HG03108 (cell line): Measurements from ENCODE around the gene C20orf96.
"Not testable (repeated sequence)": the region's sequence is repeated elsewhere in the genome, so short reads cannot be mapped to it uniquely, and the experiment has no call there.

Experiments
- ATAC-seq: cut with Tn5 transposase; IDR thresholded peaks from one replicate; pipeline ENCODE4 v1.9.1; 2021; ENCODE audit warnings: moderate library complexity; ENCODE audit not compliant: unreplicated experiment

Gene C20orf96

GRCh38 chr20:242905-243304 is 47.6 kb downstream of the C20orf96 start:
- ATAC-seq: no peak

- ATAC-seq: no peak
These were observed 52.6 kb downstream of the C20orf96 start for GRCh38 chr20:237929-238328.

GRCh38 chr20:237489-237888 is 53.1 kb downstream of the C20orf96 start:
- ATAC-seq: no peak

DNA sequence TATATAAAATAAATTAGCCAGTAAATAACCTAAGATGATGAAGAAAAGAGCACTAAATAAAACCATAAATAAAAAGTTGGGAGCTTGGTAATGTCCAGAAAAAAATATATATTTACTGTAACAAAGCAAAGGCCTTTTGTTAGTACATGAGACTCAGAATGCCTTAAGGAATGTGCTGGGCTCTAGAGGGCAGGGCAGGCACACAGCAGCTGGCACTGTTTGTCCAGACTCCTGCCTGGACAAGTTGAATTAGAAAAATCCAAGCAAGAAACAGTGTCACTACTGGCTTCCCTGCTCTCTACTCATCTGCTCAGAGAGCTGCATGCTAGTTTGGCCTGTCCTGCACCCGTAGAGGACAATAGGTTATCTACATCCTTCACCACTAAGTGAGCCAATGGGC is 54.7 kb downstream of the C20orf96 start:
- ATAC-seq: no peak

DNA sequence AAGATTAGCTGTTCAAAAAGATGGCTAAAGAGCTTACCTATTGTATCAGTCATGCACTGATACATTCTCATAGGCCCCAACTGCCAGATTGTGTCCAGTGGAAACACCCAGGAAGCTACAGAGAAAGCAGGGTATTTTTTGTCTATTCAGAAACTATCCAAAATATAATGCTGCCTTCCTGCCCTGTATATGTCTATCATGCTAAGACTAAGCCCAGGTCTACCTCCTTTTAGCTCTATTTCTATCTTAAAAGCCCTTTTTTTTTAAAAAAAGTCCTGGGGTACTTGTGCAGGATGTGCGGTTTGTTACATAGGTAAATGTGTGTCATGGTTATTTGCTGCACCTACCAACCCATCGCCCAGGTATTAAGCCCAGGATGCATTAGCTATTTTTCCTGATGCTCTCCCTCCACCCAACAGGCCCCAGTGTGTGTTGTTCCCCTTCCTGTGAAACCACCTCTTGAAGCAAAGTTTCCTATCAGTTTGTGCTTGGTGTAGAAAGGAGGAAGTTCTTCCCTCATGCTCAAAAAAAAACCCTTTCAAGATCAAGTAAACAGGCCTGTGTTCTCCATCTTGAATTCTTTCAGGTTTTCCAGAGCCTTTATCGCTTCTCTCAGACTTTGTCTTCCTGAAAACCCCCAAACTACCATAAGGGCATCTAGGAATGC is 63.0 kb downstream of the C20orf96 start:
- no peak for ATAC-seq

GRCh38 chr20:226958-227357 is 63.6 kb downstream of the C20orf96 start, which contains the start of gene DEFB129:
Gene DEFB129 (plus strand): TSS chr20:227258. CDS start chr20:227289, 31 bp downstream.
- no peak for ATAC-seq

GRCh38 chr20:225879-226278 is 64.7 kb downstream of the C20orf96 start:
- ATAC-seq: not testable (repeated sequence)

DNA sequence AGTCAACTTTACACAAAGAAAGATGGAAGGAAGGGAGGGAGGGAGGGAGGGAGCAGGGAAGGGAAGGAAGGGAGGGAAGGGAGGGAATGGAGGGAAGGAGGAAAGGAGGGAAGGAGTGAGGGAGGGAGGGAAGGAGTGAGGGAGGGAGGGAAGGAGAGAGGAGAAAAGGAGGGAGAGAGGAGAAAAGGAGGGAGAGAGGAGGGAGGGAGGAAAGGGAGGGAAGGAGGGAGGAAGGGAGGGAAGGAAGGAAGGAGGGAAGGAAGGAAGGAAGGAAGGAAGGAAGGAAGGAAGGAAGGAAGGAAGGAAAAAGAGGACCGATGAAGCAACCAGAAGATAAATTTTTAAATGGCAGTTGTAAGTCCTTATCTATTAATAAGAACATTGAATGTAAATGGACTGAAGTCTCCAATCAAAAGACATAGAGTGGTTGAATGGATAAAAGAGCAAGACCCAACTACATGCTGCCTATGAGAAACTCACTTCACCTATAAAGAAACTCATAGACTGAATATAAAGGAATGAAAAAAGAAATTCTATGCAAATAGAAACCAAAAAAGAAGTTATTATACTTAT is 69.2 kb downstream of the C20orf96 start:
- ATAC-seq: no peak
